GM19324 (cell line): ENCODE results near the gene SORBS2.

Source experiments
- ATAC-seq: cut with Tn5 transposase; IDR thresholded peaks from one replicate; pipeline ENCODE4 v1.9.1; 2021; ENCODE audit warnings: mild to moderate bottlenecking, moderate library complexity; ENCODE audit not compliant: unreplicated experiment, low FRiP score

The SORBS2 gene

DNA sequence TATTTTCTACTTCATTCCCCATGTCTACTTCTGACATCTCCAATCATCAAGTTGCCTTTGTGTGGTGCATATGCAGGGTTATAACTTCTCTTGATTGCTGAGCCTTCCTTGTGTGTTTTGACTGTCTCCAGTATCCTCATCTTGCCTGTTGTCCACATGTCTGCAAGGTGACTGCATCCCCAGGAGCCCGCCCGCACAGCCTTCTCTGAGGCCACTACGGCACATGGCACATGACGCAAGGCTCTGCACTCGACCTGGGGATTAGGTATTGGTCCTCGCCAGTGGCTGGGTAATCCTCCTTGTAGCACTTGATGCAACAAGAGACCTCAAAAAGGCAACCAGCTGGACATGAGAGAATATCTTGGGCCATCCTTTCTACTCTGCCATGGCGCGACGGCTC, 122.6 kb downstream of the SORBS2 start:
- no peak for ATAC-seq

DNA sequence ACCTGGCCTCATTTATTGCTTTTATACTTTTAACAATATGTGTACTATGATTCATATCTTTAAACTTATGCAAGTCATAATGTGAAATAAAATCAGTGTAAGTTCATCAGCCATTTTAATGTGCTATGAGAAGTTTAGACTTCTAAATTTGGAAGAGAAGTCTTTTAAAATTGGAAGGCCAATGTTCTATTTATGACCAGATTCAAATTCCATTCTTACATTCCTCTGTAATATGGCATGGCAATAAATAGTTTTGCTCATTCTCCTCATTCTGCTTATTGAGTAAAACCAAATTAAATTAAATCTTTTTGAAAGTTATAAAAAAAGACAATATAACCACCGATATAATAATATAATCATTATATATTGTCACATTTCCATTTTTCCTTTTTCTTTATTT, 126.2 kb downstream of the SORBS2 start:
- no peak for ATAC-seq

DNA sequence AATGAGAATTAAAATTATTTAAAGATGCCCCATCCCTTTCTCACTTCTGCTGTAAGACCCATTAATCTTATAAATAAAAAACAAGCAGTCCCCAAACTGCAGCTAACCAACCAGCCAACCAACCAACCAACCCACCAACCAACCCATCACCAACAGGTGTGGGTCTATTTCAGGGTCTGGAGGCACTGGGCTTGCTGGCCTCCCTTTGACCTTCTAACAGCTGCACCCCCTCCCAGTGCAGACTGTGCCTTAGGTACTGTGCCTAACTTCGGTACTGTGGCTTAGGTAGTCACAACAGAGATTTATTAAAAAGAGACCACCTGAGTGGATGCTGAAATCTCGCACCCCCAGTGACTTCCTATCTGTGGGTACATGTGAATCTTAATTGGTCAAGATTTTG, 128.1 kb downstream of the SORBS2 start:
- ATAC-seq: no peak

DNA sequence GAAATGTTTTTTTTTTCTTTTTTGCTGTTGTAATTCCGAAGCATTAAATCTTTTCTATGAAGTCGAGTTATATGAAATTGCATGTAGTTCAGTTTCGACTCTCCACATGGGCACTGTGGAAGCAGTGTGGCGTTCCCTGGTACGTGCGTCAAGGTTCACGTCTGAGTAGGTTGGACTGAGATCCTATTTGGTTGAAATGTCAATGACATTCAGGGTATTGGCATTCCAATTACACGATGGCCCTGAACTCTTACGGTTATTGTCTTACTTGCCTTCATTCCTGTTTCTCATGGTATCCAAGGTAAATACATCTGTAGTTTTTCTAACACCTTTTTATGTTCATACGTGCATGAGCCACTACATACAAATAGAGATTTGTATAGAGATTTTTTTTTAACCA, 128.8 kb downstream of the SORBS2 start:
- no peak for ATAC-seq

DNA sequence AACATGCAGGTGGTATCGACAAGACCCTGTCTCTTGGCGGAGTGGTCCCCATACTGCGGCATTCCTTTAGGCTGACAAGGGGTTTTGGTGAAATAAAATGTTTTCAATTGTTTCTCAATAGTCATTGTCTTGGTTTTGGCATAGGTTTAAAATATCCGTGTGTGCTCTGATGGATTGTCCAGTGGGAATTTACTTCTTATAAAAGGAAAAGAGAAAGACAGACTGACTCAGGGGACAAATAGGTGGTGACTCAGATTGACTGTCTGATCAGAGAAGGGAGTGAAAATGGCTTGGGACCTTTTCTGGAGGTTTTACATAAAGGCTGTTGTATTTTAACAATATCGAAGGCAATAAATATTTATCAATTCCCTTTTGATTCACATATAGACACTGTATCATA, 129.8 kb downstream of the SORBS2 start:
- no peak for ATAC-seq

DNA sequence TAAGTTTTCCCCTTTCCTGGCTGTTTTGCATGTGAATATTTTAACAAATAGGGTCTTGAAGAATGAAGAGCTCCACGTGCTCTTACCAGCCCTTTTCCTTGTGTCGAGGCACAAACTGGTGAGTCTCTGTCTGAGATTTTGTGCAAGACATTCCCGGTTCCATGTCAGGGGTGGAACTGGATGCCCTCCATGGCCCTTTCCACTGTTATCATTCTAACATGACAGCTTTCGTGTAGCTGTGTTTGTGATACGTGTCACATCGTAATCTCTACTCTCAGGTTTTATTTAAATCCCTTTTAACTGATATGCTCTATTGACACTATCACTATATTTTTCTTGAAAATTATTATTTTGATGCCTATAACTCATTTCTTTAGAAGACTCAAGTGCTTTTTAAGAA, 130.4 kb downstream of the SORBS2 start:
- ATAC-seq: no peak

DNA sequence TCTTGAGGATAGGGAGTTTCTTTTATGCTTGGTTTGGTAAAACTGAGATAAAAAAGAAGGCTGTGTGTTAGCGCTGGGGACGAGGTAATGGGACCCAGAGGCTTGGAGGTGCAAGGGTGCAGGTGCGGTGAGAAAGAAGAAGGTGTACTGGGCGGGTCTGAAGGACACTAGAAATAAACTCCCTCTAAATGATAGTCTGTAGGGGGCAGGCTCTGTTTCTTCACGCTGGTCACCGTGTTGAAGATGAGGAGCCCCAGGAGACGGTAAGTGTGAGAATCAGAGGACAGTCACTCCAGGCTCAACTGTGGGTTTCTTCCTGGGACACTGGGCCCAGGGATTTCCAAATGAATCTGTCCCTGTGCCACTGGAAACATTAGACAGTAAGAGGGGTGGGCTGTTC, 131.4 kb downstream of the SORBS2 start:
- no peak for ATAC-seq

DNA sequence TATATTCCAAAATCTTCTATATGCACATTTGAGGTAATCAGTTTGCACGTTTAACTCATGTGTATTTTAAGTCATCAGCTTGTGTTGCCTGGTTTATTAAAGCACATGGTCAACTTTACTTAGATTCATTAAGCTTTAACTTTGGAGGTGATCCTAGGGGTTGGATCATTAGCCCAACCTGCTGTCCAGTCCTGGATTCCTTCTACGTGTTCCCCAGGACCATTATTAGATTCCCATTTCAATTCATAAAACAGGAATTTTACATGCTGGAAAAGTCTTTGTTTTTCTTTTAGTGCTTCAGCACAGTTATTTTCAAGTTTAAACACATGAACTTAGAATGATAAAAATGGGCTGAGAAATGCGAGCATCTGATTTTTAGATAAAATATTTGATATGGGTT, 132.5 kb downstream of the SORBS2 start:
- ATAC-seq: no peak

DNA sequence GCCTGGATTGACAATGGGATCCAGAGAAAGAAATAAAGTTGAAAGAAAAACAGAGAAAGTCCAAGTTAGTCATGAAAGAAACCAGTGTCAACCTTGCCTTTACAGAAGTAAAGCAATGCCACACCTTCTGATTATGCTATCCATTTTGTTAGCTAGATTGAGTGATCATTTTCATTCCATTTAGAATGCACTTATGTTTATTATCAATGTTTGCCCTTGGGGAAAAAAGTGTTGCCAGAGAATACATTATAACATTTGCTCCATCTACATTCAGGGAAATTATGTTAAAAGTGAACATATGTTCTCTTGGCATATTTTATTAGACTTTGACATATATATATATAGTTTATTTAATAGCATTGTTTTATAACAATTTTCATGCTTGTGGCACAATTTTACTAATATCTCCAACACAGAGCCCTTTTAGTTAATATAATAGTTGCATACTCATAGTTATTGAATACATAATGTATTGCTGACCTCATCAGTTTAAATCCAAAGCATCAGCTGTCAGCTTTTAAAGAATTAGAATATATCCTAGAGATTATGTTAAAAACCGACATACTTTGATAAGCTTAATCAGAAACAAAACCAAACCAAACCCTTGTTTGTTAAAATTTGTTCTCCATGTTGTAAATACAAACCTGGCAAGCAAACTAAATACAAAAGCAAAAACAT, 134.2 kb downstream of the SORBS2 start:
- no peak for ATAC-seq

DNA sequence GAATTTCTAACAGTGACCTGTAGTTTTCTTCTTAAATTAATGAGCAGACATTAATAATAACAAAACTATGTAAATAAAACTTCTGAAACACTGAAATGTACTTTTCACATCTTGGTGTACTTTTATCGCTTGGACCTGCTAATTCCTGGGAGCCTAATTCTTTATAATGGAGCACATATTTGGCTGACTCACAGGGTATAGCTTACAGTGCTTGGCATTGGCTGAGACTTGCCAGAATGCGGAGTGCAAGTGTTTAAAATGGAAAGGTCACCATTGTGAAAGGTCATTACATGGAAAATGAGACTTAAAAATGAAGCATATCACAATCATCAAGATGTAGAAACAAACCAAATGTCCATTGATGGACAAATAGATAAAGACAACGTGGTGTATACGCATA, 139.4 kb downstream of the SORBS2 start:
- ATAC-seq: no peak

DNA sequence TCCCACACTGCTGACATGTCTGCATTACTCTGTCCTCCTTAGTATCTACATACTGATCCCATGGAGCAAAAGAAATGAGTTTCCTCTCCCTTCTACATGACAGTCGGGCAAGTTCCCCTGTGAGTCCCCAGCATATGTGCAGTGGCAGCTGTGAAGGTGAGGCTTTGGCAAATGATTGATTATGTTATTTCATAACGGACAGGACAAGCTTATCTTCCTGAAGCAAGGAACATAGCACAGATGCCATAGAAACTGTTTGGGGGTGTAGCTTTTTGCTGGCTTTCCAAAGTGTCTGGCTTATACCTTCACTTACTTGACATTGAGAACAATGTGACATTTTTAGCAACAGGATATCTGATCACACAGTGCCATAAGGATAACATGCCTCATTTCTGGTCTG, 139.8 kb downstream of the SORBS2 start:
- ATAC-seq: no peak

DNA sequence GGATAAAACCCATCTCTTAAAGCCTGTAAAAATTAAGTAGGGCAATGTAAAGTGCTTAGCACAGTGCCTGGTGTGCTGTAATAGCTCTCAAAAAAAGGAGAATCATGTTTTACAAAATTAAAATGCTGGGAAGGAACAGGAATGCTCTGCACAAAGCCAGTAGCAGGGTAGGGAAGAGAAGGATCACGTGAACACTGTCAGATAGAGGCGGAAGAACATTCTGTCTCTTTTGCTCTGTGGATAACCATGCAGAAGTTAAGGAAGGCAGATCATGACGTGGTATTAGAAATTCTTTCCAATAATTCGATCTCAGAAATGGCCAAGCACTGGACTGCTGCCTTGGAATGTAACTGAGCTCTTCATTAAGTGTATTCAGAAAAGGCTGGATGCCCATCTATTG, 140.5 kb downstream of the SORBS2 start:
- no peak for ATAC-seq

DNA sequence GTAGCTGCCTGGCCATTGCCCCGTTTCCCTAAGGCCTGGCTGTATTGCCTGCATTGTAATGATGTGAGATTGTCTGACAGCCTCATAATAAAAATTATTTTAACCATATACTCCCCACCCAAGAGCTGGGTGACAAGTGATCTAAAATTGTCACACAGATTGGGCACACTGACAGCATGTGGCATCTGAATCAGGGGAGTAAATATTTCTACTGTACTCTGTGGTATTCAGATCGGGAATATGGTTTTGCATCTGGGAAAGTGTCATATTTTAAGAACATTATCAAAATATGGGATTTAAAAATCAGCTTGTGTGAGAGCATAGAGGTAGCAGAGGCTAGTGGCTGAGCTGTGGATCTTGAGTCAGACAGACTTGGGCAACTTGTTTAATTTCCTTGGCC, 140.9 kb downstream of the SORBS2 start:
- no peak for ATAC-seq

DNA sequence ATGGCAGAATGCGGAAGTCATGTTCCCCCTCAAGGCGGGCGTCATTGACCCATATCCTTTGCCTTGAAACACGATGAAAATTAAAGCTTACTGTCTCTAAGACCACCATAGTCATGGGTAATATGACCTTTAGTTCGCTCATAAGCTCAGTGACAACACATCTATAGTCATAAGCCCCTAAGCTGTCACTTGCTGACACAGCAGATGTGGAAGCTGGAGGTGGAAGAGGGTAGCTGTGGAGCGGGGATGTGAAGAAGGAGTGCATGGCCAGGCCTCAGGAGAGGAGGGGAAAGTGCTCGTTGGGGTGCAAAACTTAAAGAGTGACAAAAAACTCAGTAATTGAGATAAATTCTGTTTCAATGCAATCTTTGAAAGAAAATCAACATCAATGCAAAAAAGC, 142.7 kb downstream of the SORBS2 start:
- no peak for ATAC-seq

DNA sequence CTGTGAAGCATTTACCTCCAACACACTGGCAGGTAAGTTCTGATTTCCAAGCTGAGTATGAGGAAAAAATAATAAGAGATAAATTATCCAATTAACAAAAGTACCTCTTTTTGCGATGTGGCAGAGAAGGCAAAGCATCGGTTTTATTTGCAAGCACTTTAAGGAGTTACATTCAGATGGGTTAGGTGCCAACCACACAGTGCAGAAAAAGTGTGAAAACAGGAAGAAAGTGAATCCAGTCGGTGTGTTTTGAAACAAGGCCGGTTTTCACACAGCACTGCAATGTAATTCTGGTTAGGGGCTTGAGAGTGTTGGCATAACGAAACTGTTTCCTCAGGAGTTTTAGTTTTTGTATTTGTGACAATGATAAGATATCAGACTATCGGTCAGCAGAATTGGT, 145.8 kb downstream of the SORBS2 start:
- ATAC-seq: no peak

DNA sequence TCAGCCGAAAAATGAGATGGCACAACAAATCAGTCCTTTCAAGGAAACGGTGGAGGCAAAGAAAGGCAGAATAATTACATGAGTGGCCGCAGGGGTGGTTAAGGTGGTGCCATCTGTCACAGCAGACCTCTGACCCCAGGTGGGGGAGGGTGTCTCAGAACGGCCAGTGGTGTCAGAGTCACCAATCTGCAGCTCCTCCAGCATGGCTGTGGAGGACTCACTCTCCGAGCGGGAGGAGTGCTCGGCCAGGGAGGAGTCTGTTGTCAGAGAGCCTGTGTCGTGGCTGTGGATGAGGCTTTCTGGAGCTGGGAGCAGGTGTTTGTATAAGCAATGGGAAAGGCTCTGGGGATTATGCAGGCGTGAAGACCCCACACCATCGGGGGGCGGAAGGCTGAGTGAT, 146.3 kb downstream of the SORBS2 start:
- no peak for ATAC-seq

DNA sequence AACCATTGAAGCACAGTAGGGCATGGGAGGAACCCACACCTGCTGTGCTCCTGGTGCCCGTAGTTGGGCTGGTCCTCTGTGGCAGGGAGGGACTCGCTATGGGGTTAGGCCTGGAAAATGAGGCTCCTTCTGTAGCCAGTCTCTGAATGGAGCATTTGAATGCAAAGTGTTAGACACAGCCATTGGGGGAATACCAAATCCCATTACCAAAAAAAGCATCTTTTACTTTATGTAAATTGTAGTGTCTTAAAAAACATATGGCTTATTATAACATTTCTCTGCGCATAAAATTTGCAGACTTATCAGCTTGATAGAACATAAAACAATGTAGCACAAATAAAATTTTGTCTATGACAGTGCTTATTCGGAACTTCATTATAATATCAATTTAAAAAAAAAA, 147.5 kb downstream of the SORBS2 start:
- no peak for ATAC-seq

DNA sequence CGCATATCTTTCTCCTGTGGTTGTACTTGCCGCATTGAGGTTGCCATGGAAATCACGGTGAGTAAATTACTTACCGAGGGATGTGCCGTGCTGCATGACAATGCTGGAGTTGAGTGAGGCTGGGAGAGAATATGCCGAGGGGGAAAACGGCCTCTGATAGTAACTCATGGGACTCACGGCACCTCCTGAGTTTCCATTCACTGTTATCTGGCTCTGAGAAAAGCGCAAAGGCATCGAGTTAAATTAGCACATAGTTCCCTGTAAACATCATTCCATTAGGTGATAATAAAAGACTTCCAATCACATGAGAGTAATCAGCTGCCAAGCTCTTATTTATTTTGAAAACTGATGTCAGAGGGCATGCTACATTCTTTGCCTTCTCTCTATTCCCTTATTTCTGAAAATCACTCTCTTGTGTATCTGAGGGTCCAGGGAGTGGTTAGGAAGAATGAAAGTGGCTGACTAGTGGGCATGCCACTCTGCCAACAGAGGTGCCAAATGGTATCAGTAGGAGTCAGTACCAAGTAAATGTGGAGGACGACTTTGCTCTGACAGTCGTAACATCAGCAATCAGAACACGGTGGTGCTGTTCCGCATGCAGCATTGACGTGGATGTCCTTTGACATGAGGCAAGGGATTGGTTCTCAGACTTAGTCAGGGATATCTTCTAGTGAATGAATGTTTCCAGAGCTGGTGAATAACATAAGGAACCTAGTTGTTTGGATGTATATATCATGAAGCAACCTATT, 149.8 kb downstream of the SORBS2 start:
- no peak for ATAC-seq

DNA sequence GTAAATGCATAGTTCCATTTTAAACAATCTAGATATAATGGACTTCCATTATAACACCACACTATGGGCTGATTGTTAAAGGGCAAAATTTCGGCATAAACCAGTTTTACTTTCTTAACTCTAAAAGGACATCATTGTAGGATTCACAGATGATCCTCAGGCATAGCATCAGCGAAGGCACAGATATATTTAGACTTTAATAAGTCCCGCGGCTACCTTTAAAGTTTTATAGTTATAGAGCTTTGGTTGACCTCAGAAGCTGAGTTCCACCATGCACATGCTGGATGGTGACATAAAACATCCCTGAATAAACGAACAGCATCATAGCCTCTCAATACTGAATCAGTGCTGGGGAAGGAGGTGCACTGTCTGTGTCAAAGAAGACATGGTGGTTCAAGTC, 151.7 kb downstream of the SORBS2 start:
- ATAC-seq: no peak

DNA sequence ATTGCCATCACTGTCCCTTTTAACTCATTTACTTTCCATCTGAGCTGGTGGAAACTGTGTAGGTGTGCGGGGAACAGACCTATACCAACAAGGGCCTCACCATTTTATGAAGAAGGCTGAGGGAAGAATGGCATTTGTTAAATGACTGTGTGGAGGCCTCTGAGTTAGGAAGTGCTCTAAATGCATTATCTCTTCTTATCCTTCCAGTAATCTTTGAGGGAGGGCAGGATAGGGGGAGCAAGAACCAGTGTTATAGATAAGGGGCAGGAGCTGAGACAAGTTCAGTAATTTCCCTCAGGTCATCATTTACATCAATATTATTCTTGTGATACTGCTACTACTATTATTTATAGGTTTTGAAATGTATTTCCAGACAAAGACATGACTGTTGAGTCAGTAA, 154.3 kb downstream of the SORBS2 start:
- ATAC-seq: no peak

DNA sequence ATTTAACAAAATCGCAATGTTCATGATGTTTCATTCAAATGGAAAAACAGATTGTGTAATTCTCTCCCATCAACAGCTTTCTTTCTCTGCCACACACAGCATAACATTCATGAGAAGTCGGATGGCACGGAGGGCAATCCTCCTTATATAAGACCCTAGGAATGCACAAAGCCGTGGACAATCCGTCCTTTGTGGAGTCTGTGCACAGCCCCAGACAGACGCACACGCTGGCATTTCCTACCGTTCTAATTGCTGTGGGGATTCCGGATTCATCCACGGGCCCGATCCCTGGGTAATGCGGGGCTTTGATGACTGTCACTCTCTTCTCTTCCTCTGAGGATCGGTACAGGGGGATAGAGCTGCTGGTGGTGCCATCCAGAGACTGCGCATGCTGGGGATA, 154.8 kb downstream of the SORBS2 start:
- ATAC-seq: no peak

DNA sequence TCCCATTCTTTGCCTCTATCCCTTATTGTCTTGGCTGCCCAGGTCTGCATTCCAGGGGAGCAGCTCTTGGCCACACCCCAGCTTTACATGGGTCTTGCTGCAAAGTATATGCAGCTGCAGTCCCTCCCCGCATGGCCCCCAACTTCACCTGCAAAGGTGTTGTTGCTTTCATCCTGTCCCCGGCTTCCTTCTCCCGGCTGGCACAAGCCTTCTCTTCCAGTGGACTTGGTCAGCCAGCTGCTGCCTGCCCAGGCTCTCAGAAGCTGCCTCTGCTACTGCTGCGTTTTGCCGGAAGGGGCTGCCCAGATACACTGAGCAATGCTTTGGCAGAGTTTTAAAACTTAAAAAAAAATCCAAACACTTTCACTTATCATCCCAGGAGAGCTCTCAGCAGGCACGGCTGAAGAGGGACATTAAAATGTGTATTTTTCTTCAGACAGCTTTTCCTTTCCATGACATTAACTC, 155.5 kb downstream of the SORBS2 start:
- no peak for ATAC-seq
